Measurements from ENCODE around the gene KIF7. TPM values are rescaled to one million over a fixed set of nuclear protein-coding genes. Genes with fewer than 3 reads are reported as not detected.

The KIF7 gene
- total and polyA plus RNA-seq, 2 of the 8 experiments (the other 6 are each of a cell fraction or from before 2014, with no cell fraction given) = 4.9 to 14.0 TPM

- H3K18ac ChIP-seq (ENCODE audit: extremely low read depth, low read length) = no peak overlapping the region
- H3K9ac ChIP-seq (replicated peaks in 1 of 4; ENCODE audit: extremely low read depth in 1 of 4, low read depth in 3 of 4, low read length in 3 of 4) = no peak overlapping the region
- no peak overlapping the region; a peak in 1 of 4 replicates for H3K4me2 ChIP-seq (ENCODE audit: insufficient read depth in 1 of 2, low read depth in 2 of 2, low read length in 2 of 2)
- no peak overlapping the region for H4K8ac ChIP-seq (ENCODE audit: extremely low read depth, insufficient read depth, low read length)
- ChIA-PET POLR2A (ENCODE audit: partially characterized antibody) (interaction anchor here (1.1 to 1.5 kb wide), 2 partner anchors 25 to 97 kb away, joined by 3 read pairs; partner anchors contain the start of gene TICRR), CTCF (ENCODE audit: partially characterized antibody) (interaction anchor here (0.7 to 6.6 kb wide), 22 partner anchors 8 to 775 kb away, joined by 3 to 43 read pairs (median 5); partner anchors contain the start of genes PEX11A and WDR93)
- no peak overlapping the region for H2BK5ac ChIP-seq (ENCODE audit: low read depth, low read length)
- FAIRE-seq (no peak), DNase-seq (ENCODE audit: low read depth in 1 of 2, low spot score in 2 of 2) (no peak)
- H4K91ac ChIP-seq (replicated peaks; ENCODE audit: insufficient read length, low read length) = no peak overlapping the region
- no peaks in the 10 kb centered on the region for H3K23me2 ChIP-seq (ENCODE audit: low read depth, low read length)
- no peak overlapping the region for H3K56ac ChIP-seq (replicated peaks; ENCODE audit: insufficient read length, low read depth, low read length)
- H3K4me1 ChIP-seq (replicated peaks in 1 of 4; ENCODE audit: control insufficient read depth in 3 of 4, insufficient read depth in 4 of 4, low read length in 3 of 4) = no peaks in the 10 kb centered on the region; a peak in 1 of 7 replicates
- no peak overlapping the region for H3K27ac ChIP-seq (ENCODE audit: low read depth, low read length)
- 77% methylated on average over 12 of the region's 12 CpGs; no CpG with 5 or more reads in 1 of the 2 experiments for WGBS, 2 experiments (ENCODE audit: extremely low coverage in 1 of 2, insufficient coverage in 1 of 2, insufficient read length in 1 of 2, insufficient replicate concordance in 2 of 2, low coverage in 1 of 2, low lambda C conversion rate in 2 of 2, missing lambda C conversion rate in 1 of 2)
- no peaks in the 10 kb centered on the region for H3K79me1 ChIP-seq (ENCODE audit: low read depth, low read length)
- no peak overlapping the region for H2AK5ac ChIP-seq (ENCODE audit: low read depth, low read length)
- no peak overlapping the region for H2BK120ac ChIP-seq (replicated peaks; ENCODE audit: low read depth, low read length)
- H3K23ac ChIP-seq (ENCODE audit: insufficient read length) = no peak overlapping the region
- no peaks in the 10 kb centered on the region for H3K36me3 ChIP-seq (ENCODE audit: control insufficient read depth in 2 of 4, insufficient read depth in 4 of 4, low read length in 3 of 4)
- no peak overlapping the region for H2BK20ac ChIP-seq (ENCODE audit: low read length)
- H3K9me3 ChIP-seq (ENCODE audit: insufficient read depth in 2 of 2, low read depth in 1 of 2, low read length in 1 of 2) = no peaks in the 10 kb centered on the region
- TF ChIP-seq MAFK (IDR thresholded peaks at IDR 0.05; ENCODE audit: low read depth, low read length) = no peak
- TF ChIP-seq SP2 (IDR thresholded peaks at IDR 0.05; ENCODE audit: low read length) = no peak
- TF ChIP-seq BACH1 (IDR thresholded peaks at IDR 0.05; ENCODE audit: low read length) = no peak
- no peak for TF ChIP-seq CBX5 (IDR thresholded peaks at IDR 0.05; ENCODE audit: low read depth, low read length)
- TF ChIP-seq FOSL1 (IDR thresholded peaks at IDR 0.05; ENCODE audit: insufficient read depth, low read depth, low read length) = no peak
- TF ChIP-seq RNF2 (IDR thresholded peaks at IDR 0.05; ENCODE audit: borderline replicate concordance, low read depth, low read length, missing control alignments, poor library complexity, severe bottlenecking) = no peak
- no peak for TF ChIP-seq CREB1 (IDR thresholded peaks at IDR 0.05)
- TF ChIP-seq KDM1A (IDR thresholded peaks at IDR 0.05; ENCODE audit: borderline replicate concordance, low read length) = no peak
- TF ChIP-seq POU5F1 (IDR thresholded peaks at IDR 0.05; ENCODE audit: low read depth, low read length) = no peak
- no peak for TF ChIP-seq EZH2 (IDR thresholded peaks at IDR 0.05; ENCODE audit: low read depth, low read length, severe bottlenecking)
- H3K4me3 ChIP-seq (ENCODE audit: extremely low read depth in 1 of 4, insufficient read depth in 2 of 4, low read depth in 3 of 4, low read length in 4 of 4) = no peak overlapping the region
- H4K20me1 ChIP-seq (replicated peaks in 1 of 2; ENCODE audit: control insufficient read depth in 1 of 2, insufficient read depth in 2 of 2, low read length in 2 of 2) = no peaks in the 10 kb centered on the region
- peaks cover 0 to 3% (median 0%) of the 10 kb centered on the region in 4 experiments; a peak in 2 of 7 replicates for H3K27me3 ChIP-seq (replicated peaks in 1 of 4; ENCODE audit: control insufficient read depth in 3 of 4, extremely low read depth in 1 of 4, insufficient read depth in 3 of 4, low read length in 3 of 4)
- no peak overlapping the region for H3K14ac ChIP-seq (ENCODE audit: insufficient read length)
- H2BK15ac ChIP-seq (ENCODE audit: low read length) = 0 out of 2 replicates have a peak overlapping the region, but pooled peaks have one; percentile 62
- H3K4ac ChIP-seq (replicated peaks; ENCODE audit: insufficient read length, low read depth, low read length) = no peak overlapping the region
- no peak overlapping the region for H4K5ac ChIP-seq (ENCODE audit: insufficient read length, low read depth, low read length)
- no peaks in the 10 kb centered on the region for H3K79me2 ChIP-seq (ENCODE audit: control insufficient read depth in 1 of 2, insufficient read depth in 2 of 2, low read length in 2 of 2)
- no peak overlapping the region for H2AFZ ChIP-seq (ENCODE audit: low read length)
- no peak overlapping the region for H2BK12ac ChIP-seq (ENCODE audit: low read depth, low read length)
Observed at GRCh38 chr15:89672221-89673164, 17.2 kb upstream of the KIF7 start.
